Measurements from ENCODE around the gene C11orf21. TPM values are rescaled to one million over a fixed set of nuclear protein-coding genes. Genes with fewer than 3 reads are reported as not detected.

C11orf21 gene
- total and polyA plus RNA-seq, 9 donors: 0.12 to 0.75 (median 0.35) TPM; not detected in 2

- intact Hi-C loops (cut with DNase I): no loop called here
- H3K9me3 ChIP-seq: no peaks in the 10 kb centered on the region
- H3K36me3 ChIP-seq: no peaks in the 10 kb centered on the region
- H3K27me3 ChIP-seq: no peaks in the 10 kb centered on the region
- no peak overlapping the region for H3K4me3 ChIP-seq
- DNase-seq: no peak
- 70 to 80% (median 72%) methylated on average over 7 of the region's 7 CpGs for WGBS, 3 donors
- no peak for TF ChIP-seq EP300 (IDR thresholded peaks at IDR 0.05)
- TF ChIP-seq POLR2A (IDR thresholded peaks at IDR 0.05): no peak
- TF ChIP-seq CTCF (IDR thresholded peaks at IDR 0.05): no peak
- no peak overlapping the region for H3K27ac ChIP-seq
- H3K4me1 ChIP-seq (ENCODE audit: insufficient read depth): no peaks in the 10 kb centered on the region
Observed at GRCh38 chr11:2247496-2247895, 54.2 kb downstream of the C11orf21 start.

Small RNA genes within 50 kb of the gene (small RNA-seq; reads per million reads assigned to genes)
- not detected for gene RNU6-878P

Other genes with a start within 250 kb of the C11orf21 start
- gene IGF2, start 162.5 kb downstream of the C11orf21 start, total RNA-seq: 100 to 1,000 TPM in 5 of 7 donors, 10 to 100 TPM in 2; 21.7 to 412 (median 172) TPM
- gene IGF2, start 162.5 kb downstream of the C11orf21 start, polyA plus RNA-seq: 10 to 100 TPM; 44.2 to 58.6 TPM
- 1 to 10 TPM in 1 of 7 donors, under 1 TPM in 1, not detected in 5; 0.89 to 1.4 TPM for gene INS, start 140.7 kb downstream of the C11orf21 start, total RNA-seq
- not detected for gene INS, start 140.7 kb downstream of the C11orf21 start, polyA plus RNA-seq
- 1 to 10 TPM in 3 of 7 donors, under 1 TPM in 3, not detected in 1; 0.12 to 4.1 (median 0.99) TPM for gene TH, start 130.1 kb downstream of the C11orf21 start, total RNA-seq
- under 1 TPM in 1 of 2 donors, not detected in 1; 0.54 TPM for gene TH, start 130.1 kb downstream of the C11orf21 start, polyA plus RNA-seq
- 1 to 10 TPM in 1 of 7 donors, under 1 TPM in 6; 0.18 to 1.3 (median 0.25) TPM for gene ASCL2, start 31.3 kb downstream of the C11orf21 start, total RNA-seq
- under 1 TPM; 0.10 to 0.12 TPM for gene ASCL2, start 31.3 kb downstream of the C11orf21 start, polyA plus RNA-seq
- gene TSPAN32, start 95 bp upstream of the C11orf21 start, total RNA-seq: 1 to 10 TPM in 3 of 7 donors, under 1 TPM in 3, not detected in 1; 0.63 to 3.9 (median 1.3) TPM
- 1 to 10 TPM in 1 of 2 donors, not detected in 1; 1.3 TPM for gene TSPAN32, start 95 bp upstream of the C11orf21 start, polyA plus RNA-seq
- gene CD81, start 75.4 kb upstream of the C11orf21 start, total RNA-seq: 100 to 1,000 TPM; 206 to 723 (median 541) TPM
- gene CD81, start 75.4 kb upstream of the C11orf21 start, polyA plus RNA-seq: 100 to 1,000 TPM; 365 to 661 TPM
- 10 to 100 TPM; 37.1 to 73.4 (median 49.4) TPM for gene TSSC4, start 98.8 kb upstream of the C11orf21 start, total RNA-seq
- gene TSSC4, start 98.8 kb upstream of the C11orf21 start, polyA plus RNA-seq: 10 to 100 TPM in 1 of 2 donors, 1 to 10 TPM in 1; 1.3 to 41.7 TPM
- under 1 TPM in 2 of 7 donors, not detected in 5; 0.08 to 0.11 TPM for gene TRPM5, start 142.6 kb upstream of the C11orf21 start, total RNA-seq
- under 1 TPM in 1 of 2 donors, not detected in 1; 0.05 TPM for gene TRPM5, start 142.6 kb upstream of the C11orf21 start, polyA plus RNA-seq
- 1 to 10 TPM; 1.4 to 9.7 (median 3.8) TPM for gene KCNQ1, start 143.1 kb upstream of the C11orf21 start, total RNA-seq
- gene KCNQ1, start 143.1 kb upstream of the C11orf21 start, polyA plus RNA-seq: 10 to 100 TPM in 1 of 2 donors, 1 to 10 TPM in 1; 2.5 to 17.2 TPM

Data from ovary (tissue), 9 donors.